HG03025 (cell line): ENCODE data around the gene TSHZ2.

Experiments used
- ATAC-seq: cut with Tn5 transposase; IDR thresholded peaks from one replicate; pipeline ENCODE4 v1.9.1; 2021; ENCODE audit warnings: mild to moderate bottlenecking, moderate library complexity; ENCODE audit not compliant: unreplicated experiment, low FRiP score

Gene TSHZ2

DNA sequence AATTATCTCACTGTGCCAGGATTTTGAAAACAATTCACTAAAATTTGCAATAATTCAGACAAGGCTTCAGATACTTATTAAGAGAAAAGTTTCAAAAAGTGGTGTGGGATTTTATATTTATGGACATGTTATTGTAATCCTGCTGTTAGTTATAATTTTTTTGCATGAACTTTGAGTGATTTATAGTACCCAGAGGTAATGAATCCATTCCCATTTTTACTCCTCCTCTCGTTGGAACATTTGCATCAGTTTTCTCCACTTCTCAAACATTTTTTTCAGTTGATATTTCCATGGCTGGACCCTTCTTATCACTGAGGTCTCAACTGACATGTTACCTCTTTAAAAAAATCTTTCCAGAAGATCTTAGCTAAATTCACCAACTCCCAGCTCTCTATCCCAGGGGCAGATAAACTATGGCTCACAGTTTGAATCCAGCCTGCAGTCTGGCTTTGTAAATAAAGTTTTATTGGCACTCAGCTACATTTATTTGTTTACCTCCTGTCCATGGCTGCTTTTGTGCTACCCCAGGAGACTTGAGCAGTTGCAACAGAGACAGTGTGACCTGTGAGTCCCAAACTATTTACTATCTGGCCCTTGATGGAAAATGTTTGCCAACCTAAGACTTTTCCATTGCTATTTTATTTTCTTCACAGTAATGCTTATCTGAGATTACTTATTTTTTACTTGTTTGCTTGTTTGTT, 83.4 kb downstream of the TSHZ2 start:
- no peak for ATAC-seq

DNA sequence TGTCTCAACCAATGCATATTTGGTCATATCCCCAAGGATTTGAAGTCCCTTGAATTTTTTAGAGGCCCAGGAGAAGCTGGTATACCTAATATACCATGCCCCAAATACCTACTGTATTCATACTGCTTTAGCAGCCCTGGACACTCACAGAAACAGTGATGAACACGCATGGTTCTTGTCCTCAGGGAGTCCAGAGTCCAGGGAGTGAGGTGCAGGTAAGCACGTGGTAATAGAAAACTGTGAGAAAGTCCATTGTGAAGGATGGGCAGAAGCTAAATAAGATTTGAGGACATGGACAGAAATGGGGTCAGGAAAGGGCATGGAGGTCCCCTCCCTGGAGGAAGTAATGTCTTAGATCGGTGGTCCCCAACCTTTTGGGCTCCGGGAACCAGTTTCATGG, 85.4 kb downstream of the TSHZ2 start:
- no peak for ATAC-seq

DNA sequence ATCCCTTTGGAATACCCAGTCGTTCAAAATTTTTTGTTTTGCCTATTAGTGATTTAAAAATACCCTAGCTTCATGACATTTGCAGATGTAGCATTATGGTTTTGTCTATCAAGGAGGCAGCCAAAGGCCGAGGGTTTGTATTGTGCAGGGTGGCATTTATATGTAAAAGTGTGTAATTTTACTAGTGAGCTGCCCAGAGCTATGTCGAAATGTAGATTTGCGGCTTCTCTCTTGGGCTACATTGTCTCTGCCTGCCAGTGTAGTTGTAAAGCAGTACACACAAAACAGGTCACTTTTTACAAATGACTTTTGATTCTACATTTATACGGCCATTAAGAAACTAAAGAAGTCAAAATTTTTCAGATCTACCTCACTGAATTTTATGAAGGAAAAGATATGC, 87.7 kb downstream of the TSHZ2 start:
- no peak for ATAC-seq

DNA sequence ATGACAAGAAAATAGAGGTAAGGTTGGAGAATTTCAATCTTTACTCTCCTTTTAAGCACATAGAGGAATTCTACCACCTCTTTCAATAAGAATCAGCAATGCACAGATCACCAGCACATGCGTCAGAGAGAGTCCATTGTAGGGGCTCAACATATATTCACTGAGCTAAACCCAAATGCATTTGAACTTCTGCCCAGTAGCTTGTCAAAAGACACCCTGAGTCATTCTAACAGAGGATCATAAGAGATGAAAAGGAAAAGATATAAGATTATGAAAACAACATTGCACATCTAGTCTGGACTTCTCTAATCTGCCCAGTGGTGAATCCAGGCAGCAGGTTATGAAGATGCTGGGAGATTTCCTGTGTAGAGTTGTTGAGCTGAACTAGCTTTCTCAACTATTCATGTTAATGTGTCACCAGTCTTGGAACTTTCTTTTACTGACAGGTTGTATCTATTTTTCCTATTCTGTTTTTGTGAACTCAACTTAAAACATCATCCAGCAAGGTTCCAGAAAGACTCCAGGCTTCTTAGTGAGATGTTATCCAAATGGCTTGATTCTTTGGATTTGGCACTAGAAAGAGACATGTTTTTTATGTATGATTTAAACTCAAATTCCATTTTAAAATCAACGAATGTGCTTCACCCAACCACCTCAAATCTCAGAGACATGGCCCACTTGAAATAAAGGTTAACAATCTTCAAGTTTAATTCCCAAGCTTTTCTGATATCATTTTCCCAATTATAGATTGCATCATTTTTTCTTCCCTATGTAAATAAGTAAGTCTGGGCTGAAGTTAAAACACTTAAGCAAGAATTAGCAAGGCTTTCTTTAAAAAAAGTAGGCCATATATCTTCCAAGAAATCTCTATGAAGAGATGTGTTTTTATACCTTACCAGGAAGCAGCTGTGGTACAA, 89.3 kb downstream of the TSHZ2 start:
- no peak for ATAC-seq

DNA sequence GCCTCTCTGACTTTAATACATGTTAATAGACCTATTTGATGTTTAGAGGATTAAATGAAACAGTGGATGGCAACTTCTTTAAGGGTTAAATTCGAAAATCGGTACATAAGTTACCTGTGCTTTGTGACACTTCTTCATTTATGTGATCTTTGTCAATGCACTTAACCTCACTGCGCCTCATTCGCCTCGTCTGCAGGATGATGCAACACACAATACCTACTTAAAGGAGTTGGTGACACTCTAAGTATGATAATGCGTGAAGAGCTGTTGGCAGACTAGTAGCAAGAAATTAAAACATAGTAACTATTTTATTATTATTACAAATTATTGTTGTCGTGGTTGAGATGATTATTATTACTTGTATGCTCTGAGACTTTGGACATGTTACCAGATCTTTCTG, 92.8 kb downstream of the TSHZ2 start:
- no peak for ATAC-seq

DNA sequence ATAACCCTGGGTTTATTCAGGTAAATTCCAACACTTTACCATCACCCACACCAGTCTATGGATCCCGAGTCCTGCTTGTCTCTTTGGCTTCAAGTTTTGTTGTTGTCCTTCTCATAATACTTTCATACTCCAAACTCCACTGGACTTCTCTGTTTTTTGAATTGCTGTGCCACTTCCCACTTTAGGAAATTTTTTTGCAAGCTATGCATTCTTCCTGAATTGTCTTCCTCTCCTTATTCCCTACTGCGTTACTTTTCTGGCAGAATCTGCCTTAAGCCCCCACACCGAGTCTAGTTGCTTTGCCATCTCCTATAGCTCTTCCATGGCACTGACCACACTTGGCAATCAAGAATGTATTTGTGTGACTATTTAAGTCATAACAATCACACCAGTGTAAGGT, 96.1 kb downstream of the TSHZ2 start:
- ATAC-seq, result no peak

DNA sequence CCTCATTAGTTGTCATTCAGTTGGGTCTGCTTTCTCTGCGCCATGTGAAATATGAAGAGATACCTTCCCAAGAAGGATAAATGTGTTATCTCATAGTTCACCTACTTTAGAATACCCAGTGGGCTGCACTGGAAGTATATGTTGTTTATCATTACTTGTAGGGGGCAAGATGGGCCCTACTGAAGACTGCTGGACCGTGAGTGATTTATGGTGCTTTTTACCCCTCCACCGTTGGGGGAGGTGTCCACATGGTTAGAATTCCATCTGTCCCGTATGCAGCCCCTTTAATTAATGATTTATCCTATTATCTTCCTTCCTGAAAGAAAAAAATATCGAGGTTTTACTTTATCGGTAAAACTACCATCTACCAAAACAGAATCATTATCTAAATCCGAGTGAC, 97.0 kb downstream of the TSHZ2 start:
- ATAC-seq, result no peak

DNA sequence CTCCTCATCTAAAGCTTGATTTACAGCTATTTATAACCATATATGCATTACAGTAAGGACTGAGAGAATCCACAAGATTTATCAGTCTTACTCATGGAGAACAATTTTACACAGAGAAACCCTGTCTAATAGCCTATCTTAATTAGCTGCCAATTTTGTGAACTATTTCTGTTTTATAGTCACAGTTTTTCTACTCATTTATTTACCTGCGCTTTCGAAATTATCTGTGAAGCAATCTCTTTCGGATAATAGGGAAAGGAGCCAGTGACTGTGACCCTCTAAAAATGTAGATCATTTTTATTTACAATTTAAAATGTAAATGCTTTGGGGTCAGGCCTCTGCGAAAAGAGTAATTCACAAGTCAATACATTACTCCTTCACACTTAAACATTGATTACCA, 98.1 kb downstream of the TSHZ2 start:
- ATAC-seq, result no peak

DNA sequence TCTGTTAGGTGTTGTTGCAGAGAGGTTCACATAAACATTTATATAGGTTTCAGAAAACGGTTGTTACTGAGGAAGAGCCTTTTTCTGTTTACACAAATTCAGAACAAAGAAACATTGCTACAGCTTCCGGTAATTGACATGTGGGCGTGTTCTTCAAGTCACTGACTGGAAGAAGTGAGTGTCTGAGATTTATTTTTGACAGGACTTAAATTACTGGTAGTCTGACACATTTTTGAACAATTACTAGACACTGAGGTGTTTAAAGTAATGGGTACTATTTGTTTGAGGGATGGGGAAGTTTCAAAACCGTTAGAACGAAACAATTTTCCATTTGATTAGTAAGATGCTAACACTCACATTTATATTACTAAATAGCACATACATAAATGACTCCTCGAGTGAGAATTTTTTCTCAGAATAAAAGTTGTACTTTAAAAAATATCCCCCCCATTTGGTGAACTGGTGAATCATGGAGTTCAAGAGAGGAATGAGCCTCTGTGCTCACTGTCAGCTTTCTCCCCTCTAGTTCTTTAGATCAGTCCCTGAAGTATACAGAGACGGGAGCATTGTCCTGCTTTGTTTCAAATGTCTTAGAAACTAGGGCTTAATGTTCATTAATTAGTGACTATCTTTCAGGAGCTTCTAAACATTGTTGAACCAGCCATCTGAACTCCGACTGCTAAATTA, 98.7 kb downstream of the TSHZ2 start:
- ATAC-seq, result no peak

DNA sequence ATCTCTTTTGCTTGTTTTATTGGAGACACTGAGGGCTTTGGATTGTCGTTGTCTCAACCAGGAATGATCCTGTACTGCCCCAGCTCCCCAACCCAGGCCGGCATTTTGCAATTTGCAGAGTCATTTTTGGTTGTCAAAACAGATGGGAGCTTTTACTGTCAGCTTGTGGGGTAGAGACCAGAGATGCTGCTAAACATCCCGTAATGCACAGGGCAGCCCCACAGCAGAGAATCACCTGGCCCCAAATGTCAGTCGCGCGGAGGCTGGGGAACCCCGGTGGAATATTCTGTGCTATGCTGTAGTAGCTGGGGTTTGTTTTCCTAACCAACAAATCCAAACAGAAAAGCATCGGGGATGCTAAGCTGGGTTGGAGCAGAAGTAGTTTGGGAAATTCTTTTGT, 99.7 kb downstream of the TSHZ2 start:
- ATAC-seq, result no peak

DNA sequence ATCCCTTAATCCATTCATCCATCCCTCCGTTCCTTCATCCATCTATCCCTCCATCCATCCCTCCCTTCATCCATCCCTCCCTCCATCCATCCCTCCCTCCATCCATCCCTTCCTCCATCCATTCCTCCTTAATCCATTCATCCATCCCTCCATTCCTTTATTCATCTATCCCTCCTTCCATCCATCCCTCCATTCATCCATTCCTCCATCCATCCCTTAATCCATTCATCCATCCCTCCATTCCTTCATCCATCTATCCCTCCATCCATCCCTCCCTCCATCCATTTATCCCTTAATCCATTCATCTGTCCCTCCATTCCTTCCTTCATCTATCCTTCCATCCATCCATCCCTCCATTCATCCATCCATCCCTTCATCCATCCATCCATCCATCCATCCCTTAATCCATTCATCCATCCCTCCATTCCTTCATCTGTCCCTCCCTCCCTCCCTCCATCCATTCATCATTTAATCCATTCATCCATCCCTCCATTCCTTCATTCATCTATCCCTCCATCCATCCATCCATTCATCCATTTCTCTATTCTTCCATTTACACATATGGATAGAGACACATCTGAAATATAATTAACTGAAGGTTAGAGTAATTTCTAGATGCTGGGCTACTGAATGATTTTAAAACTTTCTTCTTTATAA, 100.9 kb downstream of the TSHZ2 start:
- ATAC-seq, result no peak

DNA sequence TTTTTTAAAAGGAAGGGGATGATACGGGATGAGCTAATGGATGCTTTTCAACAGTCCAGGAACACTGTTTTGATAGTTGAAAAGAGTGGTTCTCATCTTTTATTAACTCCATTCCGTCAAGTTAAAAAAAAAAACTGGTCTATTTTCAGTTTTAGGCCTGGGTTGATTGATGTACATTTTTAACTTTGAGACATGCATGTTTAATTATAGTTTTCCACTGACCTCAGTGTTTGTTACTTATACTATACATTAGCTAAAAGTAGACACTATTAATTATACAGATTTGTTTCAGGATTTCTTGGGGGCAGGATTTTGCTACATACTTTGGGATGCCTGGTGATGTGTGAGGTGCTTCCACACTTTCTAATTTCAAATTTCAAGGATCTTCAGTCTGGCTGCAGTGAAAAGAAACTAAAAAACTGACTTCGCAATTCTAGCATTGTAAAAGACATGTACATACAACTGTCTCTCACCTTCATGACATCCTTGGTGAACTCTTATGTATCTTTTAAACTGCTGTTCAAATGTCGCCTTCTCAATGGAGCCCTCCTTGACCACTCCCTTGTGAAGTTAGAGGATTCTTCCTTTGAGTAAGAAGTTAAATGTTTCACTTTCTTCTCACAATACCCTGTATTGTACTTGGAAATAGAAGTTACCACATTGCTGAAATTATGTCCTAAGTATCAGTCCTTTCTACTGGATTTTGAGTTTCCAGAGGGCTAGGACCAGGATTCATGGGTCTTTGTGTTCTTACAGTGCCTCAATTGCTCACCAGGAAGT, 101.7 kb downstream of the TSHZ2 start:
- ATAC-seq, result no peak

DNA sequence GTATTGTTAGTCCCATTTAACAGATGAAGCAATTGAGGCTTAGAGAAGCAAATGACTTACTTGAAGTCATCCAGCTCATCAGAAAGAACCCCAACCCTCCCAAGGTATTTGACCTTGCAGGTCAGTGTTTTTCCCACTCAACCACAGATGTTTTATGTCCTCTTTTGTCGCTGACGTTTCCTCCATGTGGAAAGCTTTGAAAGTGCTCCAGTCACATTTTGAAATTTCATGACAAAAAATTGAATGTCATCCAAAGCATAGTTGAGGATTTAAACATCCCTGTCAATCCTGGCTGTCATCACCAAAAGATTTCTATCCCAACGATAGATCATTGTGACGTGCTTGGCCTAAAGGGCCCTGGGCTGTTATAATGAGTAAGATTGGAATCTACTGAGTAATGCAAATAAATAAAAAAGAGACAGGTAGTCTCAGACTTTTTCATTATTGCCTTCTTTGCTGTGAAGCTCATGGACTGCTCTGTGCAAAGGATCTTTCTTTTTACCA, 102.7 kb downstream of the TSHZ2 start:
- ATAC-seq, result no peak

DNA sequence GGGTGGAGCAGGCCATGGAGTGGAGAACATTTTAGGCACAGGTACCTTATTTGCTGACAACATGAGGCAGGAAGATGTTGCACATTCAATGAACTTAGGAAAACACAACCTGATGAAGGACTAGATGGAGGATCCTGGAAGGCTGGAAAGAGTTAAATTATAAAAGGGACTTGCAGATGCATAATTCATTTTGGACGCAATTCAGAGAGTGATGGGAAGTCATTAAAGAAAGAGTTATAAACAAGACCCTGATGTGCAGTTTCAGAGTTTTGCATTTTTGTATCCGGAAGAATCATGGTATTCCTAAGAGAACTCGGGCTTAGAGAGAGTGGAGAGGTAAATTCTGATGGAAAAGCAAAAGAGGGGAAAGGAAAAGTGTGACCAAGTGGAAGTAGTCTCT, 104.5 kb downstream of the TSHZ2 start:
- ATAC-seq, result no peak

DNA sequence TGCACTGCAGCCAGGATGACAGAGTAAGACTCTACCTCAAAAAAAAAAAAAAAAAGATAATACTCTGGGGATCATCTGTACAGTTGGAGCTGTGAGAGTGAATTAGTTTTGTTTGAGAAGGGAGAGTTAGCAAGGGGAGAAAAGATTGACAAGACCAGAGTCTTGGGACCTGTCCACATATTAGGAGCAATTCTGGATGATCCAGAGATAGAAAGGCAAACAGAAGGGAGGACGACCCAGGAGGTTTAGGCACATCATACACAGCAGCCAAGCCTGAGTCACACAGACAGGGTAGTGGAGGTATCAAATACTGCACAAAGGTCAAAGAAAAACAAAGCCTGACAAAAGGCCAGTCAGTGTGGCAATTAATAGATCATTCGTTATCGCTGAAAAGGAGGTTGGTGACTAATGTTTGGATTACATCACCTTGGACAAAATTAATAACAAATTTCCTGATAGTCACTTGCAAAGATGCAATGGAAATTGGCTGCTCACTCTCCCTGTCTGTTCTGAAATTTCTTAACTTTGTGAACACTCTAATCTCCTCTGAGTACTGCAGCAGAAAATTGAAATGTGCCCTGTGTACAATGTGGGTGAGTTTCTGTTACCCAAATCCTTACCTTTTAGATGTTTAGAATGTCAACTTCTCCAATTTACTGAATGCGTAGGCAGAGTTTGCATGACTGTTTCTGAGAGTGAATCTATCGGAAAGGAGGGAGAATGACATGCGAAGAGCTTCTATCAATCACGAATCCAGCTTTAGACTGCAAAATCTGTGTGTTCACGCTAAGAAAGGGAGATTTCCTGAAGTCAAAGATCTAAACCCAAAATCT, 105.4 kb downstream of the TSHZ2 start:
- no peak for ATAC-seq

DNA sequence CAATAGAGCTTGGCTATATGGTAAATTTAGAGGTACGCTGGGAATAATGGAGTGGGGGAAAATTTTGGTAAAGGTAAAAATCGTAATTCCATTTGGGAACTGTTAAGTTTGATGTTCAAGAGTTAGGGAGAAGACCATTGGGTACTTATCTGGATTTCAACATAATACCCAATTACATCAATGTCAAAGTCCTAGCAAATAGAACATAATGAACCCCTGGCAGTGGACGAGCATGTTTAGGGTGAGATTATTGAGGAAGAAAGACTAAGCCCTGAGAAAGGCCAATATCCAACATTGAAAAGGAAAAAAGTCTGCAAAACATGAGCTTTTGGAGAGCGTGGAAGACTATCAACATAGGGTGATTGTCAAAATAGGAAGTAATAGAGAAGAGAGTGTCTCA, 106.6 kb downstream of the TSHZ2 start:
- no peak for ATAC-seq

DNA sequence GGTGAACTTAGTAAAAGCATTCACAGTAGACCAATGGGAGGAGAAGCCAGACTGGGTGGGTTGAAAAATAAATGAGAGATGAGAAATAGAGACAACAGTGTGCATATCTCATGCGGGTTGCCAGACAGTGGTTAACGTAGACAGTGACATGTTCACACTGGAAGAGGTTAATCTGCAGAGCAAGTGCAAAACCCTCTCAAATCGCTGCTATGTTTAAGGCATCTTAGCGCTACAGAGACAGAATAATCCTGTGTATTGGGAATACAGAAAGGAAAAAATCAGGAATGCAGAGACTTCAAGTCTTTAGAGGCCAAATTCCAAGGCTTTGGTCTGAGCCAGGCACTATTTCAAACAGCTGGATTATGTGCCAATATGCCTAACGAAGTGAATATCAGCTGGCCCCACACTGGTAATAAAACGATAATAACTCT, 107.1 kb downstream of the TSHZ2 start:
- no peak for ATAC-seq

DNA sequence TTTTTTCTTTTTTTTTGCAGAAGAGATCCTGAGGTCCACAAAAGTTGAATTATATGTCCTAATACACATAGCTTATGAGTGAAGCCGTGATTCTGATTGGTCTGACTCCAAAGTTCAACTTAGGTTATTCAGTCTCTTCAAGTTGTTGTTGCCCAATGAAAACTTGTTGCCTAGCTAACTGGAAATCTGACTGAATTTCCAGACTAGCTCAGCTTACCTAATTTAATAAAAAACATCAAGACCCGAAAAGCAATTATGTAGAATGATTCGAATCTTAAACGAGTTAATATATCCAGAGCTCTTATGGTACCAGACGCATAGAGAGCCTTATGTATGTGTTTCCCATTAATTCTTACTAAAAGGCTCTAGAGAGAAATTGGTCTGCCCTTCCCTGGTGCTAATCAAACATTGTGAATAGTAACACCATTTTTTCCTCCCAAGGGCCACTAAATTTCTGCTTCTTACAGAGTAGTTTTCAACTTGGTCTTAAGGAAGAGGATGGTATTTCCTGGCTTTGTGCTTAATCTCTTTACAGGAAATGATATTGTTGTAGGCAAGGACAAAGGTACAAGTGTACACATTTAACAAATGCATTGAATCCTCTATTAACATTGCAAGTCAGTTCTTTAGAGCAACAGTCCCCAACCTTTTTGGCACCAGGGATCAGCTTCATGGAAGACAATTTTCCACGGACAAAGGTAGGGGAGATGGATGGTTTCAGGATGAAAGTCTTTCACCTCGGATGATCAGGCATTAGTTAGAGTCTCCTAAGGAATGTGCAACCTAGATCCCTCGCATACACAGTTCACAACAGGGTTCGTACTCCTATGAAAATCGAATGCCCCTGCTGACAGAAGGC, 107.9 kb downstream of the TSHZ2 start:
- no peak for ATAC-seq
